Liver (tissue), 9 donors: ENCODE results near the gene NELFCD. TPM values are rescaled to one million over a fixed set of nuclear protein-coding genes. Genes with fewer than 3 reads are reported as not detected.

Source experiments
- DNase-seq: peaks from one replicate; pipeline ENCODE4 v3.0.0-alpha.2; 2017; ENCODE audit warnings: low spot score
- H3K27ac ChIP-seq, 2 donors: one replicate each; pipeline ENCODE4 v1.7.0; 2013; ENCODE audit warnings: inconsistent platforms in 2 of 2, low read length in 2 of 2, control low read depth in 1 of 2, low read depth in 1 of 2, mild to moderate bottlenecking in 1 of 2
- H3K27me3 ChIP-seq, 4 donors: one replicate each; pipeline versions ENCODE4 v1.6.1 to v1.7.0; 2013; ENCODE audit warnings: low read length in 3 of 4, inconsistent platforms in 1 of 4, mild to moderate bottlenecking in 1 of 4, moderate library complexity in 1 of 4; ENCODE audit not compliant: control insufficient read depth in 4 of 4, insufficient read depth in 4 of 4
- H3K36me3 ChIP-seq, 4 donors: one replicate each; pipeline versions ENCODE4 v1.6.1 to v1.7.0; 2013; ENCODE audit warnings: low read length in 3 of 4, mild to moderate bottlenecking in 3 of 4, low read depth in 1 of 4, moderate library complexity in 1 of 4; ENCODE audit not compliant: control insufficient read depth in 4 of 4, insufficient read depth in 3 of 4
- H3K4me1 ChIP-seq, 4 donors: one replicate each; pipeline versions ENCODE4 v1.6.1 to v1.7.0; 2013; ENCODE audit warnings: low read length in 3 of 4, mild to moderate bottlenecking in 3 of 4, moderate library complexity in 1 of 4; ENCODE audit not compliant: control insufficient read depth in 4 of 4, insufficient read depth in 4 of 4
- H3K4me3 ChIP-seq, 3 donors: one replicate each; pipeline versions ENCODE4 v1.6.1 to v1.7.0; 2013; ENCODE audit warnings: low read length in 3 of 3, control low read depth in 1 of 3, low read depth in 1 of 3, mild to moderate bottlenecking in 1 of 3
- H3K9ac ChIP-seq, 2 donors: one replicate each; pipeline ENCODE4 v1.7.0; 2013; ENCODE audit warnings: low read length in 2 of 2, mild to moderate bottlenecking in 2 of 2, moderate library complexity in 2 of 2, control low read depth in 1 of 2, low read depth in 1 of 2
- H3K9me3 ChIP-seq, 4 donors: one replicate each; pipeline versions ENCODE4 v1.6.1 to v1.7.0; 2013; ENCODE audit warnings: low read length in 3 of 4; ENCODE audit not compliant: control insufficient read depth in 4 of 4
- FOXA1 ChIP-seq: IDR thresholded peaks from 2 replicates; pipeline ENCODE4 v1.6.1; 2016; ENCODE audit warnings: antibody characterized with exemption
- FOXA2 ChIP-seq: IDR thresholded peaks from 2 replicates; pipeline ENCODE4 v1.6.1; 2016; ENCODE audit warnings: antibody characterized with exemption
- GABPA ChIP-seq, 2 donors: IDR thresholded peaks in 1 of 2; conservative IDR thresholded peaks in 1 of 2; 2 replicates each; pipeline ENCODE4 v1.6.1; 2016; ENCODE audit warnings: antibody characterized with exemption in 2 of 2, mild to moderate bottlenecking in 1 of 2, moderate library complexity in 1 of 2
- HNF4A ChIP-seq, 2 donors: conservative IDR thresholded peaks; 2 replicates each; pipeline ENCODE4 v1.6.1; 2016; ENCODE audit warnings: antibody characterized with exemption in 2 of 2, mild to moderate bottlenecking in 2 of 2
- HNF4G ChIP-seq: IDR thresholded peaks from 2 replicates; pipeline ENCODE4 v1.6.1; 2016; ENCODE audit warnings: antibody characterized with exemption
- JUND ChIP-seq, 2 donors: IDR thresholded peaks; 2 replicates each; pipeline ENCODE4 v1.6.1; 2016; ENCODE audit warnings: antibody characterized with exemption in 2 of 2
- MAX ChIP-seq: IDR thresholded peaks from 2 replicates; pipeline ENCODE4 v1.6.1; 2016; ENCODE audit warnings: antibody characterized with exemption
- NR2F2 ChIP-seq: IDR thresholded peaks from 2 replicates; pipeline ENCODE4 v1.6.1; 2016; ENCODE audit warnings: antibody characterized with exemption
- RAD21 ChIP-seq, 2 donors: IDR thresholded peaks; 2 replicates each; pipeline ENCODE4 v1.6.1; 2016; ENCODE audit warnings: antibody characterized with exemption in 2 of 2, mild to moderate bottlenecking in 2 of 2
- RXRA ChIP-seq, 2 donors: IDR thresholded peaks; 2 replicates each; pipeline ENCODE4 v1.6.1; 2017 to 2018; ENCODE audit warnings: antibody characterized with exemption in 2 of 2, mild to moderate bottlenecking in 1 of 2
- SP1 ChIP-seq: IDR thresholded peaks from 2 replicates; pipeline ENCODE4 v1.6.1; 2018; ENCODE audit warnings: antibody characterized with exemption, mild to moderate bottlenecking
- TAF1 ChIP-seq: conservative IDR thresholded peaks from 2 replicates; pipeline ENCODE4 v1.6.1; 2016; ENCODE audit warnings: antibody characterized with exemption, mild to moderate bottlenecking
- YY1 ChIP-seq: IDR thresholded peaks from 2 replicates; pipeline ENCODE4 v1.6.1; 2016; ENCODE audit warnings: antibody characterized with exemption, mild to moderate bottlenecking
- ZBTB33 ChIP-seq: IDR thresholded peaks from 2 replicates; pipeline ENCODE4 v1.6.1; 2016; ENCODE audit warnings: antibody characterized with exemption
- whole genome bisulfite sequencing: extraction: QIAGEN DNeasy Blood & Tissue Kit; methylation state at CpG from one replicate; pipeline ENCODE4 v1.1.7; 2013; 5-methylcytosine and 5-hydroxymethylcytosine counted together
- polyA plus RNA-seq, 2 donors: library from polyadenylated mRNA; stranded (reverse) in 1 of 2; unstranded in 1 of 2; fragments of 200-250 nt in 1 of 2; fragments of >200 nt in 1 of 2; fragmentation: Nextera tagmentation in 1 of 2; extraction: Ambion mirVana in 1 of 2; gene quantifications; one replicate each; pipeline versions ENCODE4 v1.2.1 to v1.2.3, GENCODE V29; 2013 to 2015
- total RNA-seq, 2 donors: library from RNA; depleted of rRNA; stranded (reverse); fragments of >200 nt; gene quantifications; one replicate each; pipeline ENCODE4 v1.2.3, GENCODE V29; 2014
- TF ChIP-seq, protein P1 (sequence below): IDR thresholded peaks from 2 replicates; pipeline ENCODE4 v1.6.1; 2016; ENCODE audit warnings: antibody characterized with exemption, mild to moderate bottlenecking
- TF ChIP-seq, protein P2 (sequence below): fragments of 150-350 bp; IDR thresholded peaks from 2 replicates; pipeline ENCODE4 v1.5.1; 2017; ENCODE audit warnings: improper control_type of control experiment, low read depth, low read length; ENCODE audit not compliant: missing input control
- donor health status: healthy.
- donor health status: healthy.
- donor health status: healthy.
- donor health status: healthy.
- donor health status: healthy.

Gene NELFCD
- total and polyA plus RNA-seq, 4 donors = 28.1 to 39.8 (median 37.0) TPM

- TF ChIP-seq ZBTB33 (no peak), SP1 (no peak), TAF1 (no peak), HNF4G (no peak), FOXA1 (no peak)
Measured at GRCh38 chr20:58973866-58974265, 7.2 kb upstream of the NELFCD start (continued).

DNA sequence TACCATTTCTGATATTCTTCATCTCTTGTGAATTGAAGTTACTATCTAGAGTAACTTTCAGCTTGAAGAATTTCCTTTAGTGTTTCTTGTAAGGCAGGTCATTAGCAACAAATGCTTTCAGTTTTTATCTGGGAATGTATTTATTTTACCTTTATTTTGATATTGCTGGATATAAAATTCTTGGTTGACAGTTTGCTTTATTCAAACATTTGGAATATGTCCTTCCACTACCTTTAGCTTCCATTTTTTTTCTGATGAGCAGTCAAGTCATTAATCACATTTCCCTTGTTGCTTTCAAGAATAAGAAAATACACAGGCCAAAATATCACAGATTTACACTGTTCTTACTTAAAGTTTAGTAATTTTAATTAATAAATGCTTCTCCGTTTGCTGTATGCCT lies 5.7 kb upstream of the NELFCD start:
- no peak overlapping the region for H3K4me3 ChIP-seq
- H3K9ac ChIP-seq = no peak overlapping the region
- H3K36me3 ChIP-seq = no peaks in the 10 kb centered on the region
- WGBS = 93% methylated on average over 1 of the region's 1 CpG
- no peaks in the 10 kb centered on the region for H3K27me3 ChIP-seq
- peaks cover 0 to 8% (median 5%) of the 10 kb centered on the region in 4 donors for H3K9me3 ChIP-seq
- no peak overlapping the region for H3K27ac ChIP-seq
- no peaks in the 10 kb centered on the region for H3K4me1 ChIP-seq
- DNase-seq = no peak
- no peak for TF ChIP-seq NR2F2
- TF ChIP-seq HNF4G = no peak
- no peak for TF ChIP-seq HNF4A (conservative IDR thresholded peaks at IDR 0.05)
- TF ChIP-seq GABPA (IDR thresholded peaks at IDR 0.05 in 1 of 2, conservative IDR thresholded peaks at IDR 0.05 in 1 of 2) = no peak
- no peak for TF ChIP-seq JUND (IDR thresholded peaks at IDR 0.05)
- no peak for TF ChIP-seq RXRA (IDR thresholded peaks at IDR 0.05)
- TF ChIP-seq, protein P1, sequence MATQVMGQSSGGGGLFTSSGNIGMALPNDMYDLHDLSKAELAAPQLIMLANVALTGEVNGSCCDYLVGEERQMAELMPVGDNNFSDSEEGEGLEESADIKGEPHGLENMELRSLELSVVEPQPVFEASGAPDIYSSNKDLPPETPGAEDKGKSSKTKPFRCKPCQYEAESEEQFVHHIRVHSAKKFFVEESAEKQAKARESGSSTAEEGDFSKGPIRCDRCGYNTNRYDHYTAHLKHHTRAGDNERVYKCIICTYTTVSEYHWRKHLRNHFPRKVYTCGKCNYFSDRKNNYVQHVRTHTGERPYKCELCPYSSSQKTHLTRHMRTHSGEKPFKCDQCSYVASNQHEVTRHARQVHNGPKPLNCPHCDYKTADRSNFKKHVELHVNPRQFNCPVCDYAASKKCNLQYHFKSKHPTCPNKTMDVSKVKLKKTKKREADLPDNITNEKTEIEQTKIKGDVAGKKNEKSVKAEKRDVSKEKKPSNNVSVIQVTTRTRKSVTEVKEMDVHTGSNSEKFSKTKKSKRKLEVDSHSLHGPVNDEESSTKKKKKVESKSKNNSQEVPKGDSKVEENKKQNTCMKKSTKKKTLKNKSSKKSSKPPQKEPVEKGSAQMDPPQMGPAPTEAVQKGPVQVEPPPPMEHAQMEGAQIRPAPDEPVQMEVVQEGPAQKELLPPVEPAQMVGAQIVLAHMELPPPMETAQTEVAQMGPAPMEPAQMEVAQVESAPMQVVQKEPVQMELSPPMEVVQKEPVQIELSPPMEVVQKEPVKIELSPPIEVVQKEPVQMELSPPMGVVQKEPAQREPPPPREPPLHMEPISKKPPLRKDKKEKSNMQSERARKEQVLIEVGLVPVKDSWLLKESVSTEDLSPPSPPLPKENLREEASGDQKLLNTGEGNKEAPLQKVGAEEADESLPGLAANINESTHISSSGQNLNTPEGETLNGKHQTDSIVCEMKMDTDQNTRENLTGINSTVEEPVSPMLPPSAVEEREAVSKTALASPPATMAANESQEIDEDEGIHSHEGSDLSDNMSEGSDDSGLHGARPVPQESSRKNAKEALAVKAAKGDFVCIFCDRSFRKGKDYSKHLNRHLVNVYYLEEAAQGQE = no peak

- H3K27me3 ChIP-seq = no peaks in the 10 kb centered on the region
- peaks cover 0 to 5% (median 0%) of the 10 kb centered on the region in 4 donors for H3K4me1 ChIP-seq
- H3K4me3 ChIP-seq = no peak overlapping the region
- H3K27ac ChIP-seq = no peak overlapping the region
- no peaks in the 10 kb centered on the region for H3K36me3 ChIP-seq
- H3K9me3 ChIP-seq = peaks cover 0 to 8% (median 5%) of the 10 kb centered on the region in 4 donors
- DNase-seq = no peak
- 89% methylated on average over 3 of the region's 3 CpGs for WGBS
- H3K9ac ChIP-seq = no peak overlapping the region
- TF ChIP-seq FOXA2 = no peak
- TF ChIP-seq, protein P1 = no peak
- TF ChIP-seq GABPA (IDR thresholded peaks at IDR 0.05 in 1 of 2, conservative IDR thresholded peaks at IDR 0.05 in 1 of 2) = no peak
- no peak for TF ChIP-seq MAX
- no peak for TF ChIP-seq YY1
- no peak for TF ChIP-seq RAD21 (IDR thresholded peaks at IDR 0.05)
- no peak for TF ChIP-seq ZBTB33
- TF ChIP-seq HNF4G = no peak
- TF ChIP-seq, protein P2, sequence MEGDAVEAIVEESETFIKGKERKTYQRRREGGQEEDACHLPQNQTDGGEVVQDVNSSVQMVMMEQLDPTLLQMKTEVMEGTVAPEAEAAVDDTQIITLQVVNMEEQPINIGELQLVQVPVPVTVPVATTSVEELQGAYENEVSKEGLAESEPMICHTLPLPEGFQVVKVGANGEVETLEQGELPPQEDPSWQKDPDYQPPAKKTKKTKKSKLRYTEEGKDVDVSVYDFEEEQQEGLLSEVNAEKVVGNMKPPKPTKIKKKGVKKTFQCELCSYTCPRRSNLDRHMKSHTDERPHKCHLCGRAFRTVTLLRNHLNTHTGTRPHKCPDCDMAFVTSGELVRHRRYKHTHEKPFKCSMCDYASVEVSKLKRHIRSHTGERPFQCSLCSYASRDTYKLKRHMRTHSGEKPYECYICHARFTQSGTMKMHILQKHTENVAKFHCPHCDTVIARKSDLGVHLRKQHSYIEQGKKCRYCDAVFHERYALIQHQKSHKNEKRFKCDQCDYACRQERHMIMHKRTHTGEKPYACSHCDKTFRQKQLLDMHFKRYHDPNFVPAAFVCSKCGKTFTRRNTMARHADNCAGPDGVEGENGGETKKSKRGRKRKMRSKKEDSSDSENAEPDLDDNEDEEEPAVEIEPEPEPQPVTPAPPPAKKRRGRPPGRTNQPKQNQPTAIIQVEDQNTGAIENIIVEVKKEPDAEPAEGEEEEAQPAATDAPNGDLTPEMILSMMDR = no peak
- no peak for TF ChIP-seq TAF1
Measured at GRCh38 chr20:58976061-58976730, 4.9 kb upstream of the NELFCD start.
